SJSA1 (cell line): Measurements from ENCODE around the gene DAND5. TPM values are rescaled to one million over a fixed set of nuclear protein-coding genes. Genes with fewer than 3 reads are reported as not detected.
A peak's percentile ranks its signal among the peaks of the same experiment; 100 is the strongest.
"Not testable (repeated sequence)": the region's sequence is repeated elsewhere in the genome, so short reads cannot be mapped to it uniquely, and the experiment has no call there.

Experiments used
- DNase-seq, 2 experiments: peaks; one replicate each; pipeline ENCODE4 v3.0.0-alpha.2; 2015 to 2020; ENCODE audit warnings: low spot score in 2 of 2, low read depth in 1 of 2
- H3K27ac ChIP-seq: fragments of 250-450 bp; sonication (Bioruptor Pico); 2 replicates; pipeline ENCODE4 v1.5.1; 2020; ENCODE audit warnings: mild to moderate bottlenecking, moderate library complexity
- H3K27me3 ChIP-seq: fragments of 250-450 bp; sonication (Bioruptor Pico); replicated peaks from 2 replicates; pipeline ENCODE4 v1.5.1; 2020; ENCODE audit warnings: mild to moderate bottlenecking, moderate library complexity
- H3K36me3 ChIP-seq: fragments of 250-450 bp; sonication (Bioruptor Pico); 2 replicates; pipeline ENCODE4 v1.5.1; 2020; ENCODE audit warnings: mild to moderate bottlenecking
- H3K4me1 ChIP-seq: fragments of 250-450 bp; sonication (Bioruptor Pico); replicated peaks from 2 replicates; pipeline ENCODE4 v1.6.1; 2021; ENCODE audit warnings: mild to moderate bottlenecking
- H3K4me3 ChIP-seq: fragments of 250-450 bp; sonication (Bioruptor Pico); 2 replicates; pipeline ENCODE4 v1.5.1; 2020; ENCODE audit warnings: mild to moderate bottlenecking
- H3K9me3 ChIP-seq: fragments of 250-450 bp; sonication (Bioruptor Pico); replicated peaks from 2 replicates; pipeline ENCODE4 v1.5.1; 2020; ENCODE audit warnings: mild to moderate bottlenecking
- total RNA-seq: library from RNA; depleted of rRNA; stranded (reverse); fragments of >200 nt; shearing (Covaris generic); gene quantifications from 2 replicates; pipeline ENCODE4 v1.2.3, GENCODE V29; 2014

The DAND5 gene
- total RNA-seq, 1 experiment from 2014 or later, result not detected

DNA sequence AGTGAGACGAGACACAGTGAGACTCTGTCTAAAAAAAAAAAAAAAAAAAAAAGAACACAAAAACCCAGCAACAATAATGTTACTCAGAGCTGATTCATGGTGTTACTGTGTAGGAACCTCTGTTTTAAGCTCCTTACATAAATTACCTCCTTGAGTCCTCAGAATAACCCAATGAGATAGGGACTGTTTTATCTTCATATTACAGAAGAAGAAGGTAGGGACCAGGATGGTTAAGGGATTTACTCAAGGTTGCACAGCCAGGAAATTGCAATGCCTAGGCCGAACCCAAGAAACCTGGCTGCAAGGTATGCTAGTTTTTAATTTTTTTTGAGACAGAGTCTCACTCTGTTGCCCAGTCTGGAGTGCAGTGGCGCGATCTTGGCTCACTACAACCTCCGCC lies 1.5 kb upstream of the DAND5 start:
- no peak overlapping the region for H3K4me3 ChIP-seq
- no peak for DNase-seq
- peaks cover 7% of the 10 kb centered on the region for H3K4me1 ChIP-seq
- H3K27me3 ChIP-seq, result no peaks in the 10 kb centered on the region
- H3K36me3 ChIP-seq, result no peaks in the 10 kb centered on the region
- no peaks in the 10 kb centered on the region for H3K9me3 ChIP-seq
- H3K27ac ChIP-seq, result no peak overlapping the region

DNA sequence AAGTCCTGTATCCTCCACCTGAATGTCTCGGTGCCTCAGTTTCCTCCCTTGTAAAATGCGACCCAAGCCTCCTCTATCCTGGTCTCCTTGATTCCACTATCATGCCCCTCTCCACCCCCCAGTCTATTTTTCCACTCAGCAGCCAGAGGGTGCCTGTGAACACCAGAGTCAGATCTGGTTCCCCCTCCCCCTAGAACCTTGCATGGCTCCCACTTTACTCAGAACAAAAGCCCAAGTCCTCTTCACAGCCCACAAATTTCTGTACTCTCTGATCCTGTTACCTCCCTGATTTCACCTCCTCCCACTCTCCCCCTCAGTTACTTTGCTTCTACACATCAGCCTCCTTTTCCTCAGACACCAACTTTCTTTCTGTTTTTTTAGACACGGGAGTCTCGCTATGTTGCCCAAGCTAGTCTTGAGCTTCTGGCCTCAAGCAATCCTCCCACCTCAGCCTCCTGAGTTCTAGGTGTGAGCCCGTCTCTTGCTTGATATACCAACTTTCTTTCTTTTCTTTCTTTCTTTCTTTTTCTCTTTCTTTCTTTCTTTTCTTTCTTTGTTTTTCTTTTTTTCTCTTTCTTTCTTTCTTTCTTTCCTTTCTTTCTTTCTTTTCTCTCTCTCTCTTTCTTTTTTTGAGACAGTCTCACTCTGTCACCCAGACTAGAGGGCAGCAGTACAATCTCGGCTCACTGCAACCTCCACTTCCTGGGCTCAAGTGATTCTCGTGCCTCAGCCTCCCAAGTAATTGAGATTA lies 869 bp downstream of the DAND5 start:
- no peak for DNase-seq
- Histone ChIP-seq H3K4me1 (peaks cover 4% of the 10 kb centered on the region), H3K9me3 (no peaks in the 10 kb centered on the region), H3K27me3 (no peaks in the 10 kb centered on the region), H3K4me3 (no peak overlapping the region), H3K36me3 (no peaks in the 10 kb centered on the region), H3K27ac (no peak overlapping the region)

DNA sequence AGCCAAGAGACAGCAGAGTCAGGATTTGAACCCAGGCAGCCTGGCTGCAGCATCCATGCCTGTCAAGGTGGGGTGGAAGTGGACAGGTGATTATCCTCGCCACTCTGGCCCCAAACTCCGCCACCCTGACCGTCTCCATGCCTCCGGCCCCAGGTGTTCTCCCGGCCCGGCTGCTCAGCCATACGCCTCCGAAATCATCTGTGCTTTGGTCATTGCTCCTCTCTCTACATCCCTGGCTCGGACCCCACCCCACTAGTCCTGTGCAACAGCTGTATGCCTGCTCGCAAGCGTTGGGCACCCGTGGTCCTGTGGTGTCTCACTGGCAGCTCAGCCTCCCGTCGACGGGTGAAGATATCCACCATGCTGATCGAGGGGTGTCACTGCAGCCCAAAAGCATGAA lies 3.9 kb downstream of the DAND5 start:
- no peak for DNase-seq
- no peak overlapping the region for H3K4me3 ChIP-seq
- no peaks in the 10 kb centered on the region for H3K36me3 ChIP-seq
- H3K9me3 ChIP-seq, result no peaks in the 10 kb centered on the region
- H3K4me1 ChIP-seq, result no peaks in the 10 kb centered on the region
- no peak overlapping the region for H3K27ac ChIP-seq
- no peaks in the 10 kb centered on the region for H3K27me3 ChIP-seq

DNA sequence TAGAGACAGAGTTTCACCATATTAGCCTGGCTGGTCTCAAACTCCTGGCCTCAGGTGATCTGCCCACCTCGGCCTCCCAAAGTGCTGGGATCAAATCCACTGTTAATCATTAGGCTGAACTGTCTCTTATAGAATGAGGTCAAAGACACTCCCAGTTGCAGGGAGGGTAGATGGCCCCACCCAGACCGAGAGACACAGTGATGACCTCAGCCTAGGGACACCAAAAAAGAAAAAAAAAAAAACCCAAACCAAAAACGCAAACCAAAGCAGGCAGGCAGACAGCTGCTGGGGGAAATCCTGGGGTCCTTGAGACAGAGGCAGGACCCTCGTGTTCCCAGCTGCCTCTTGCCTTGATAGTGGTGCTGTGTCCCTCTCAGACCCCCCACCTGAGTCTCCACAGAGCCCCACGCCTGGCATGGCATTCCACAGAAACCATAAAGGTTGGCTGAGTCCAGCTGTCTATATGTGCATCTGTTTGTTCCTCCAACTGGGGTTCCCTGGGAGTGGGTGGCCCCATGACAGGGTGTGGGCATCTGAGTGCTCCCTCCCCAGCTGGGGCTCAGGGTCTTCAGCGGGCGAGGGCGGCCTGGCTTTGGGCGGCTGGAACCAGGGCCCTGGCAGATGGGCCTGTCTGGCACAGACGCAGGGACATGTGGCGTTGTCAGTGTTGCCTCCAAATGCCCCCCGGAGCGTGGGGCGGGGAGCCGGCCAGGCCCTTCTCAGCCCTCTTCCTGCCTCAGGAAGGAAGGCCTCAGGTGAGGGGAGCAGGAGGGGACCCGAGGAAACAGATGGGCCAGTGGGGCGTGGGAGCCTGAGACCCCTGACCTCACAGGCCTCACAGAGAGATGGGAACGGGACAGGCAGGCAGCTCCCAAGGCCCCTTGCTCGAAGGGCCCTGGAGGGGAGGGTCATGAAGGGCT lies 5.2 kb downstream of the DAND5 start:
- Histone ChIP-seq H3K27ac (no peak overlapping the region), H3K9me3 (no peaks in the 10 kb centered on the region), H3K4me3 (no peak overlapping the region), H3K36me3 (no peaks in the 10 kb centered on the region), H3K4me1 (no peaks in the 10 kb centered on the region), H3K27me3 (no peaks in the 10 kb centered on the region)
- no peak for DNase-seq

DNA sequence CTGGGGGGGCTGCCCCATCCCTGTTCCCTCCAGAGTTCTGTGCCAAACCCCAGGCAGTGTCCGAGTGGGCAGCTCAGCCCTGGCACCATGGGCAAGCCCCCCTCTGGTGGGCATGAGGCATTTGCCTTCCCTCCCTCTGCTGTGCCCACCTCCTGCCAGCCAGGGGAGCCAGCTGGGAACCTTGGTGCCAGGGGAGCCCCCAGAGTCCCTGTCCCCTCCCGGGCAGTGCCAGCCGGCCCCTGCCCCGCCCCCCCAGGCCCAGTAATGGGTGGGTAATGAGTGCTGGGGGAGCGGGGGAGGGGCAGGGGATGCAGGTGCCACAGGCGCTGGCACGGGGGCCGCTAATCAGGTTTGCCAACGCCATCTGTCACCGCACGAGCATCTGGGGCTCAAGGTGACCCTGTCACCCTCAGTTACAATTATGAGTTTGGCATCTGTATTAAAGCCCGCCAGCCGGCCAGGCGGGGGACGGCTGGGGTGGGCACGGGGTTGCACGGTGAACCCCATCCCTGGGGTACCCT lies 5.9 kb downstream of the DAND5 start:
- Histone ChIP-seq H3K27ac (no peak overlapping the region), H3K27me3 (no peaks in the 10 kb centered on the region)

DNA sequence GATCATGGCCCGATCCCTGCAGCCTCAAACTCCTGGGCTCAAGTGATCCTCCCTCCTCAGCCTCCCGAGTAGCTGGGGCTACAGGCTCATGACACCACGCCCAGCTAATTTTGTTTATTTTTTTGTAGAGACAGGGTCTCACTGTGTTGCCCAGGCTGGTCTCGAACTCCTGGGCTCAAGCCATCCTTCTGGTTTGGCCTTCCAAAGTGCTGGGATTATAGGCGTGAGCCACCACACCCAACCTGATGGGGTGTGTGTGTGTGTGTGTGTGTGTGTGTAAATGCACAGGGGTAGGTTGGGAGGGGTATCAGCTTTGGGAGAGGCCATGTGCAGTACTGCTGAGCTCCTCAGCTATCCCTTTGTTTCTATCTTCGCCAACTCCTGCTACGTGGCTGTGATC lies 6.7 kb downstream of the DAND5 start:
- not testable (repeated sequence) for H3K27ac ChIP-seq, DNase-seq, H3K36me3 ChIP-seq, H3K4me1 ChIP-seq, H3K9me3 ChIP-seq, H3K4me3 ChIP-seq, H3K27me3 ChIP-seq

More for the DNA sequence above, 5.9 kb downstream of the DAND5 start:
- Histone ChIP-seq H3K9me3 (no peaks in the 10 kb centered on the region), H3K4me3 (no peak overlapping the region), H3K4me1 (no peaks in the 10 kb centered on the region), H3K36me3 (no peaks in the 10 kb centered on the region)
- no peak for DNase-seq

DNA sequence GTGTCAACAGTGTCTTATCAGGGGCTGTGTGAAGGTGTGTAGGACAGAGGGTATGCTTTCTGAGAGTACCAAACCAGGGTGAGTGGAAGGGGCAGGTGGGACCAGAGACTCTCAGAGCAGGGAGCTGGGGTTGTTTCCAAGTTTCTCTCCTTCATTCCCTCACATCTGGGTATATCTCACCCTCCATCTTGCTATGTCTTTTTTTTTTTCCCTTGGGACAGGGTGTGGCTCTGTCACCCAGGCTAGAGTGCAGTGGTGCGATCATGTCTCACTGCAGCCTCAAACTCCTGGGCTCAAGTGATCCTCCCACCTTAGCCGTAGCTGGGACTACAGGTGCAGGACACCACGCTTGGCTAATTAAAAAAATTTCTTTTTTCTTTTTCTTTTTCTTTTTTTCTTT lies 10.6 kb downstream of the DAND5 start:
- no peaks in the 10 kb centered on the region for H3K9me3 ChIP-seq
- DNase-seq, result no peak
- H3K27me3 ChIP-seq, result no peaks in the 10 kb centered on the region
- peaks cover 4% of the 10 kb centered on the region; the same call in 1 of the 2 replicates for H3K4me1 ChIP-seq
- no peaks in the 10 kb centered on the region for H3K36me3 ChIP-seq
- H3K4me3 ChIP-seq, result no peak overlapping the region
- no peak overlapping the region for H3K27ac ChIP-seq

DNA sequence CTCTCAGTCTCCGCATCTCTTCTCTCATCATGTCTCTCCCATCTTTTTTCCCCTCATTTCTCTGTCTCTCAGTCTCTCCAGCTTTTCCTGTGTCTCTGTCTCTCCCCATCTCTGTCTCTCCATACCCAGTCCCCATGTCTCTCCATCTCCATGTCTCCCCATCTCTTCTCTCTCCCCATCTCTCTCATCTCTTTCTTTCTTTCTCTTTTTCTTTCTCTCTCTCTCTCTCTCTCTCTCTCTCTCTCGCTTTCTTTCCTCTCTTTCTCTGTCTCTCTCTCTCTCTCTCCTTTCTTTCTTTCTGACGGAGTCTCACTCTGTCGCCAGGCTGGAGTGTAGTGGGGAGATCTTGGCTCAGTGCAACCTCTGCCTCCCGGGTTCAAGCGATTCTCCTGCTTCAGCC lies 13.3 kb downstream of the DAND5 start:
- no peak for DNase-seq
- Histone ChIP-seq H3K4me1 (peaks cover 9% of the 10 kb centered on the region; the same call in 1 of the 2 replicates), H3K36me3 (no peaks in the 10 kb centered on the region), H3K27ac (no peak overlapping the region), H3K27me3 (no peaks in the 10 kb centered on the region), H3K9me3 (no peaks in the 10 kb centered on the region), H3K4me3 (no peak overlapping the region)

DNA sequence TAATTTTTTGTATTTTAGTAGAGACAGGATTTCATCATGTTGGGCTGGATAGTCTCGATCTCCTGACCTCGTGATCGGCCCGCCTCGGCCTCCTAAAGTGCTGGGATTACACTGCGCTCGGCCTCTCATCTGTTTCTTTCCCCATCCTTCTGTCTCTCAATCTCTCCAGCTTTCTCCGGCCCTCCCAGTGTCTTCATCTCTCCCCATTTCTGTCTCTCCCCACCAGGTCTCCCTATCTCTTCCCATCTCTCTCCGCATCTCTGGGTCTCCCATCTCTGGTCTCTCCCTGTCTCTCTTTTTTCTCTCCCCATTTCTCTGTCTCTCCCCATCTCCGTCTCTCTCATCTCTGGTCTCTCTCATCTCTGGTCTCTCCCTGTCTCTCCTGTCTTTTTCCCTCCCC lies 13.7 kb downstream of the DAND5 start:
- Histone ChIP-seq H3K4me3 (peak overlapping the region; percentile 23), H3K27me3 (no peaks in the 10 kb centered on the region), H3K4me1 (peaks cover 9% of the 10 kb centered on the region; the same call in 1 of the 2 replicates), H3K27ac (no peak overlapping the region), H3K9me3 (no peaks in the 10 kb centered on the region), H3K36me3 (no peaks in the 10 kb centered on the region)
- DNase-seq, result no peak

DNA sequence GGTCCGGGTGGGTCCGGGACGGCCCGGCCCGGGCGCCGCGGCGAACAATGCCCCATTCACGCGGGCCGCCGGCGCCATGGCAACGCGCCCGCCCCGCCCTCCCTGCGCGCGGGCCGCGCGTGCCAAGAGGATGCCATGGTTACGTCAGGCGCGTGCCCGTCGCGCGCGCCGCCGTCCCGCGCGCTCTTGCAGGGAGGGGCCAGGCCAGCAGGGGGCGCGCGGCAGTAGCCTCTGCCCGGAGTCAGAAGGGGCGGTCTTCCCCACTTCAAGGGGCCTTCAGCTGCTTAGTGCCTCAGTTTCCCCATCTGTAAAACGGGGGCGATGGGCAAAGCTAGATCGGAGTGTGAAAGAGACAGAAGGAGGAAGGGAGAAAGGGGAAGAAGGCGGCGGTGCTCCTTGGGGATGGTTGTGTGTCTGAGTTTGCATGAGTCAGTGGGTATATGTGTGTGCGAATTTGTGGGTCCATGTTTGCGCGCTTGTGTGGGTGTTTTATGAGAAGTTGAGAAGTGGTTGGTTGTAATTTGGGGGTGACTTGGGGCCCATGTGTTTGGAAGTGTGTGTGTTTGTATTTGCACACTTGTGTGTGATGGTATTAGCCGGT lies 14.3 kb downstream of the DAND5 start:
- no peak overlapping the region for H3K27ac ChIP-seq
- peak; percentile 71 to 89 for DNase-seq

DNA sequence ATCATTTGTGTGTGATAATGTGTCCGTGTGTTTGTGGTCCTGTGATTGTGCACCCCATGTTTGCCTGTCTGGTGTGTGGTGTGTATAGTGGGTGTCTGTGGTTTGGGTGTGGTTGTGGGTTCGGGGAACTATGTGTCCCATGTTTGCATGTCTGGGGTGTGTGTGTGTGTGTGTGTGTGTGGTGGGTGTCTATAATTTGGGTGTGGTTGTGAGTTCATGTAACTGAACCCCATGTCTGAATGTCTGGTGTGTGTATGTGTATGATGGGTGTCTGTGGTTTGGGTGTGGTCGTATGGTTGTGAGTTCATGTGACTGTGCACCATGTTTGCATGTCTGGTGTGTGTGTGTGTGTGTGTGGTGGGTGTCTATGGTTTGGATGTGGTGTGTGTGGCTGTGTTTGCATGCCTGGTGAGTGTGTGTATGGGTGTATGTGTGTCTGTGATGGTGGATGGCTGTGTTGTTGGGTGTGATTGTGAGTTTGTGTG lies 14.8 kb downstream of the DAND5 start:
- Histone ChIP-seq H3K27me3 (no peaks in the 10 kb centered on the region), H3K36me3 (no peaks in the 10 kb centered on the region), H3K9me3 (no peaks in the 10 kb centered on the region), H3K4me1 (peaks cover 9% of the 10 kb centered on the region; the same call in 1 of the 2 replicates), H3K4me3 (no peak overlapping the region), H3K27ac (no peak overlapping the region)
- DNase-seq, result no peak

More for the DNA sequence above, 14.3 kb downstream of the DAND5 start:
- H3K9me3 ChIP-seq, result no peaks in the 10 kb centered on the region
- H3K4me1 ChIP-seq, result peaks cover 9% of the 10 kb centered on the region; the same call in 1 of the 2 replicates
- no peaks in the 10 kb centered on the region for H3K36me3 ChIP-seq
- H3K27me3 ChIP-seq, result no peaks in the 10 kb centered on the region
- peak overlapping the region; percentile 23 for H3K4me3 ChIP-seq

DNA sequence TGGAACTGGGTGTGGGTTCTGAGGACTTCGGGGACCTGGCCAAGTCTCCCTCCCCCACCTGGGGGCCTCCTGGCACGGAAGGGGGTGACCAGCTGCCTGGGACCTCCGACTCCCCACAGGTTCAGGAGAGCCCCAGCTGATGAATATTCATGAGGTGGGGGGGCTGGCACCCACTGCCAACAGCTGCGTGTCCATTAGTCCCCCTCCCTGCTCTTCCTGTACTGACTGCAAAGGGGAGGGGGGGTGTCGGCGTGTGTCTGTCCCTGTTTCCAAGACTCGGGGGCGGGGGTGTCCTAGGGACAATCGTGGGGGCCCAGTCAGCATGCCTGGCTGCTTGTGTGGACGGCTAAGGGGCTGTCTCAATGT lies 15.3 kb downstream of the DAND5 start:
- Histone ChIP-seq H3K27me3 (no peaks in the 10 kb centered on the region), H3K4me3 (no peak overlapping the region), H3K4me1 (peaks cover 9% of the 10 kb centered on the region; the same call in 1 of the 2 replicates), H3K9me3 (no peaks in the 10 kb centered on the region), H3K36me3 (no peaks in the 10 kb centered on the region), H3K27ac (no peak overlapping the region)
- no peak for DNase-seq

DNA sequence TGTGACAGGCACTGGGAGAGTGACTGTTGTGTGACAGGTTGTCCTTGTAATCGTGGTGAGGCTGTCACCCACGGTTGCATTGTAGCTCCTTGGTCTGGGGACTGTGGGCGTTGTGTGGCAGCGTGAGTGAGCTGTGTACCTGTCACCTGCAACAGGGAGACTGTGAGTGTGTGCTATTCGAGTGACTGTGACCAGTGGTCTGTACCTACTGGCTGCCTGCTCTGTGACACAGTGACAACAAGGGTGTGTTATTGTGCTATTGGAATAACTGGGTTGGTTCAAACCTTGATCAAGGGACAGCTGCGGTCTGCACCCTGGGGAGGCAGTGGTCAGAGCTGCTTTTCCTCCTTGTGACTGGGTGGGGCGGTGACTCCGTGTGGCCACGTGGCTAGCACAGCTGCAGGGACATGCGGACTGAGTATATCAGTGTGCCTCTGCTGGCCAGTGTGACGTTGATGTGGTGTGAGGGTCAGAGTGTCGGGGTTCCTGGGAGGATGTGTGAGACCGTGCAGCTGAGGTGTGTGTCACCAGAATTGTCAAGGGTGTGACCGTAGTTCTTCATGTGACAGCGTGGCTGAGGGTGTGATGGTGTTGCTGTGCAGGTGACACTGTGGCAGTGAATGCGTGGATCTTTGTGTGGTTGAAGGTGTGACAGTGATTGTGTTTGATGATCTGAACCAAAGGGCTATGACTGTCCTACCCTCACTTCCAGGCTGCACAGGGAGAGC lies 15.8 kb downstream of the DAND5 start:
- peak in 1 of 2 experiments; percentile 54 for DNase-seq
- Histone ChIP-seq H3K36me3 (no peaks in the 10 kb centered on the region), H3K27ac (no peak overlapping the region)

More for the DNA sequence above, 15.8 kb downstream of the DAND5 start:
- Histone ChIP-seq H3K27me3 (no peaks in the 10 kb centered on the region), H3K4me3 (no peak overlapping the region), H3K9me3 (no peaks in the 10 kb centered on the region), H3K4me1 (peaks cover 9% of the 10 kb centered on the region; the same call in 1 of the 2 replicates)
